Measurements from ENCODE around the gene TMEM151B.

TMEM151B gene

GRCh38 chr6:44250718-44251123, 19.5 kb upstream of the TMEM151B start:
- no peak for DNase-seq (ENCODE audit: low read depth)

- DNase-seq (ENCODE audit: low read depth), result no peak
Observed at GRCh38 chr6:44251576-44252524, 18.4 kb upstream of the TMEM151B start.

GRCh38 chr6:44253307-44254101, 16.7 kb upstream of the TMEM151B start:
- DNase-seq (ENCODE audit: low read depth), result no peak

GRCh38 chr6:44254191-44255104, 15.8 kb upstream of the TMEM151B start:
- DNase-seq (ENCODE audit: low read depth), result no peak

- DNase-seq (ENCODE audit: low read depth), result no peak
Observed at GRCh38 chr6:44255105-44255808, 15.0 kb upstream of the TMEM151B start.

GRCh38 chr6:44255871-44256774, 14.1 kb upstream of the TMEM151B start:
- DNase-seq (ENCODE audit: low read depth), result no peak

GRCh38 chr6:44256775-44257024, 13.6 kb upstream of the TMEM151B start:
- no peak for DNase-seq (ENCODE audit: low read depth)

- DNase-seq (ENCODE audit: low read depth), result no peak
Observed at GRCh38 chr6:44257025-44257752, 13.1 kb upstream of the TMEM151B start, which contains the start of gene SLC35B2. Gene SLC35B2, minus strand, starts transcription at chr6:44257528. Its CDS starts 118 bp downstream, at chr6:44257410.

GRCh38 chr6:44257753-44258324, 12.4 kb upstream of the TMEM151B start:
- DNase-seq (ENCODE audit: low read depth), result no peak

GRCh38 chr6:44258325-44258863, 11.9 kb upstream of the TMEM151B start:
- DNase-seq (ENCODE audit: low read depth), result no peak

GRCh38 chr6:44258921-44259320, 11.3 kb upstream of the TMEM151B start:
- DNase-seq (ENCODE audit: low read depth), result no peak

- no peak for DNase-seq (ENCODE audit: low read depth)
Observed at GRCh38 chr6:44260011-44260410, 10.2 kb upstream of the TMEM151B start.

- no peak for DNase-seq (ENCODE audit: low read depth)
Observed at GRCh38 chr6:44260451-44261297, 9.6 kb upstream of the TMEM151B start.

- no peak for DNase-seq (ENCODE audit: low read depth)
Observed at GRCh38 chr6:44261581-44261980, 8.7 kb upstream of the TMEM151B start.

- no peak for DNase-seq (ENCODE audit: low read depth)
Observed at GRCh38 chr6:44262467-44263353, 7.5 kb upstream of the TMEM151B start.

- DNase-seq (ENCODE audit: low read depth), result no peak
Observed at GRCh38 chr6:44263354-44264100, 6.7 kb upstream of the TMEM151B start.
